Large intestine (tissue), 3 donors: Measurements from ENCODE around the gene DIAPH1. TPM values are rescaled to one million over a fixed set of nuclear protein-coding genes. Genes with fewer than 3 reads are reported as not detected.
A peak's percentile ranks its signal among the peaks of the same experiment; 100 is the strongest.

ENCODE experiments used
- DNase-seq, 2 donors: peaks; one replicate each; pipeline versions ENCODE4 v3.0.0 to v3.0.0-alpha.2; 2013
- H3K27ac ChIP-seq: one replicate; pipeline ENCODE4 v1.5.1; 2013; ENCODE audit warnings: low read length
- H3K27me3 ChIP-seq: 2 replicates; pipeline ENCODE4 v1.6.1; 2013; ENCODE audit warnings: low read length; ENCODE audit not compliant: control insufficient read depth, insufficient read depth
- H3K36me3 ChIP-seq: 2 replicates; pipeline ENCODE4 v1.6.1; 2013; ENCODE audit warnings: low read length; ENCODE audit not compliant: control insufficient read depth, insufficient read depth
- H3K4me1 ChIP-seq: one replicate; pipeline ENCODE4 v1.6.1; 2013; ENCODE audit warnings: low read length; ENCODE audit not compliant: control insufficient read depth, insufficient read depth
- H3K4me3 ChIP-seq: one replicate; pipeline ENCODE4 v1.5.1; 2013; ENCODE audit warnings: low read length
- H3K9me3 ChIP-seq: one replicate; pipeline ENCODE4 v1.6.1; 2013; ENCODE audit warnings: mild to moderate bottlenecking, low read depth, low read length, moderate library complexity; ENCODE audit not compliant: control insufficient read depth
- WGBS: methylation state at CpG from one replicate; pipeline ENCODE4 v1.1.5; 2013; ENCODE audit warnings: low lambda C conversion rate; ENCODE audit not compliant: insufficient coverage; 5-methylcytosine and 5-hydroxymethylcytosine counted together
- polyA plus RNA-seq: library from polyadenylated mRNA; unstranded; fragments of 120-200 nt; gene quantifications from one replicate; pipeline ENCODE4 v1.2.1, GENCODE V29; 2013

The DIAPH1 gene
- polyA plus RNA-seq, 1 donor = 89.4 TPM

DNA sequence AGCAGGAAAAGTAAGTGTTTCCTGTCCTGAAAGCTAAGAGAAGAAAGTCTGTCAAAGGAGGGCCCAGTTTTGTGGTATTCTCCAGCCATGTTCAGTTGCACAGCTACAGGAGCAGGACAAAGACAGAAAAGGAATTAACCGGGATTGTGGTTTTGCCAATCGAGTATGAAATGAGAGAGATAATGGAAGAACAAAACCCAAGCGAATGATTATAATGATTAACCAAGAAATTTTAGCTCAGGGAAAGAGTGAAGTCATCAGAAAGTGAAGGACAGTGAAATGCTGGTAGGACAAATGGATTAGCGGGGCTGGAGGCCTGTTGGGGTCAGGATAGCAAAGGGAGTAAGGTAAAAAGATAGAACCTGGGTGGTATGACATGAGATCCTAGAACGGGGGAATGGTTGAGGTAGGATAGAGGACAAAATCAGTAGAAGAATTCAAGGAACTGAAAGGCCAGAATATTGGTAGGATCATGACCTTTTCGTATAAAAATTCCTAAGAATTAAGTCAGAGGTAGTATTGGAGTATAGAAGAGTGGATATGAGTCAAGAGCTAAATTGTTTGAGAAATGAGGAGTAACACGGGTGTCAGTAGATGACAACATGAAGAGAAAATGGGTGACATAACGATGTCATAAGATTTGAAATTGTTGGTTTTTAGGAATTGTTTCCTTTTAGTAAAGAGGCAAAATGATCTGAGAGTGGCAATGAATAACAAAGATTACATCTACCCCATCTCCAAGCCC, 52.8 kb downstream of the DIAPH1 start:
- 98% methylated on average over 8 of the region's 8 CpGs for WGBS
- Histone ChIP-seq H3K4me3 (no peak overlapping the region), H3K9me3 (no peaks in the 10 kb centered on the region), H3K27me3 (no peaks in the 10 kb centered on the region), H3K4me1 (no peaks in the 10 kb centered on the region), H3K27ac (no peak overlapping the region), H3K36me3 (peaks cover 57% of the 10 kb centered on the region)
- DNase-seq = no peak

DNA sequence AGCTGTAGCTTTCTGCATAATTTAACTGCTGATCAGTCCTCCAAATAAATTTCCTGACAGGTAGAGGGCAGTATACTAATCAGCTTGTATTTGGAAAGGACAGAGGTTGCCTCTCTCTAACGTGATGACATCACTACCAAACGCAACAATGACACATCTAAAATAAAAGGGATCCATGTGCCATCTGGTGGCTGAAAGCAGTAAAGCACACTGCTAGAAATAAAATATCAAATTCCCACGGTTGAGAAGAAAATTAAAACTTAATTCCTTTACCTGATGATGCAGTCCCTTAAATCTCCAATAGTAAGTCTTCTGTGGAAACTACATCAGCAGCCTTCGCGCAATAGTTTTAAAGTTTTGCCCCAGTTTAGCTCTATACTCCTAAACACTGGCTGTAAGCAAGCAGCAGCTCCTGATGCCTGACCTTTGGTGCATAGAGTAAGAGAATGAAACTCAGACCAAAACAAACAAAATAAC, 54.5 kb downstream of the DIAPH1 start:
- peaks cover 2% of the 10 kb centered on the region for H3K4me1 ChIP-seq
- H3K27me3 ChIP-seq = no peaks in the 10 kb centered on the region
- H3K36me3 ChIP-seq = peaks cover 50% of the 10 kb centered on the region
- no peaks in the 10 kb centered on the region for H3K9me3 ChIP-seq
- DNase-seq = peak; percentile 82 to 83
- H3K4me3 ChIP-seq = no peak overlapping the region
- no CpG with 5 or more reads among the region's 5 CpGs for WGBS
- H3K27ac ChIP-seq = no peak overlapping the region

- Histone ChIP-seq H3K36me3 (peaks cover 32% of the 10 kb centered on the region), H3K27me3 (no peaks in the 10 kb centered on the region), H3K4me3 (no peak overlapping the region), H3K27ac (peak overlapping the region; percentile 85), H3K9me3 (no peaks in the 10 kb centered on the region), H3K4me1 (peaks cover 2% of the 10 kb centered on the region)
- WGBS = 30% methylated on average over 2 of the region's 9 CpGs
- DNase-seq = peak; percentile 80 to 86
Measured at GRCh38 chr5:141560725-141561483, 57.9 kb downstream of the DIAPH1 start.

DNA sequence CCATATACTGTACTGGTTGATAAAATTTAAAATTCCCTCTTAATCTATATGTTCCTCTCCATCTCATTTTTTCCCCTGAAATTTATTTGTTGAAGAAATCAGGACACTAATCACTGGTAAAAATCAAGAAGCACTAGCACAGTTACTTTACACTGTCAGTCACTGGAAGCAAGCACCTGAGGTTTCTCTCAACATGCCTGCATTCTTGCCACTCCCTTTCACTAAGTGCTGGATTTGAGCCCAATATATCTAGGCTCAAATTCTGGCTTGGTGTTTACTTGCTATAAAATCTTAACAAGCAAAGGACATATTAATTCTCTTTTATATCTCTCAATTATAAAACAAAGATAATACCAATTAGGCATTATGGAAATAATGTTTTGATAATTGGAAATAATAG, 58.6 kb downstream of the DIAPH1 start:
- no peak overlapping the region for H3K4me3 ChIP-seq
- H3K27ac ChIP-seq = peak overlapping the region; percentile 85
- H3K36me3 ChIP-seq = peaks cover 32% of the 10 kb centered on the region
- DNase-seq = peak in 1 of 2 donors; percentile 9
- no peaks in the 10 kb centered on the region for H3K27me3 ChIP-seq
- H3K4me1 ChIP-seq = peaks cover 2% of the 10 kb centered on the region
- no peaks in the 10 kb centered on the region for H3K9me3 ChIP-seq

DNA sequence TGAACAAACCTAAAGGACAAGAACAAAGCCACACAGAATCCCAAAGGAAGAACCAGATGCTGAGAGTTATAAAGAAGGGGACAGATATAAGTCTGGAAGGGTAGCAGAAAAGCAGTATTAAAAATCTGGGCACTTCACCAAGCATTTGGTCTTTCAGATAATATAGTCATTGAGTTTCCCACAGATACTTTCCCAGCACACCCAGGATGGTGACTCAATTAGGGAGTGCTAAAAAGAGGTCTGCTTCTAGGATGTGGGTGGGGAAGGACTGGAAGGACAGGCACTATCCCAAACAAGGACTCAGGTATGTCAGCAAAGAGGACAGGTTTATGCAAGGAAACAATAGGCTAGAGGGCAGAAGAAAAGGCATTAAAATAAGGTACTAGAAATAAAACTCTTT, 59.3 kb downstream of the DIAPH1 start:
- H3K27me3 ChIP-seq = no peaks in the 10 kb centered on the region
- no peak overlapping the region for H3K4me3 ChIP-seq
- DNase-seq = no peak
- no peaks in the 10 kb centered on the region for H3K9me3 ChIP-seq
- H3K4me1 ChIP-seq = peaks cover 2% of the 10 kb centered on the region
- H3K27ac ChIP-seq = peak overlapping the region; percentile 85
- H3K36me3 ChIP-seq = peaks cover 32% of the 10 kb centered on the region

GRCh38 chr5:141558150-141558549, 60.6 kb downstream of the DIAPH1 start:
- peaks cover 2% of the 10 kb centered on the region for H3K4me1 ChIP-seq
- H3K27me3 ChIP-seq = no peaks in the 10 kb centered on the region
- H3K27ac ChIP-seq = no peak overlapping the region
- no peak overlapping the region for H3K4me3 ChIP-seq
- H3K9me3 ChIP-seq = no peaks in the 10 kb centered on the region
- no CpG with 5 or more reads among the region's 6 CpGs for WGBS
- DNase-seq = no peak
- H3K36me3 ChIP-seq = peaks cover 24% of the 10 kb centered on the region

DNA sequence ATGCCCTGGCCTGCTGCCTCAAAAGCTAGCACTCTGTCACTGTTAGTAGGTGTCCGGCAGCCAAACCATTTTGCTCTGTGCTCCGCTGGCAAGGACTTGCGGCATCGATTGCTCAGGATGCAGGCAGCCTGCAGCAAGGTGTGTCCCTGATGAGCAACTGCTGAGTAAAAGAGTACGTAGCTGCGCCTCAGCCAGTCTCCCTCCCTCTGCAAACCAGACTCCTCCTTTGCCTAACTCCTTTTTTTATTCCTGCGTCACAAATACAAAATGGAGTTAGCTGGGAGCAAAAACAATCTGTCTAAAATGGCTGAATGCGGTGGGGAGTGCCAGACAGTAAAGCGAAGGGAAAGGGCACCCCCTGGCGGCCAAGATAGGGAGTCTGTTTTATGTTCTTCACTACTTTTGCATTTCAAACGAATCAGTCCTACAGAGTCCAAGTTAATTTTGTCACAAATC, 61.1 kb downstream of the DIAPH1 start:
- Histone ChIP-seq H3K4me3 (no peak overlapping the region), H3K4me1 (peaks cover 2% of the 10 kb centered on the region), H3K27me3 (no peaks in the 10 kb centered on the region), H3K27ac (peak overlapping the region; percentile 55), H3K36me3 (peaks cover 20% of the 10 kb centered on the region), H3K9me3 (no peaks in the 10 kb centered on the region)
- 34% methylated on average over 4 of the region's 11 CpGs for WGBS
- DNase-seq = peak; percentile 73 to 80

GRCh38 chr5:141547921-141548320, 70.9 kb downstream of the DIAPH1 start:
- no peak for DNase-seq
- WGBS = no CpG with 5 or more reads among the region's 5 CpGs
- peaks cover 28% of the 10 kb centered on the region for H3K9me3 ChIP-seq
- H3K27me3 ChIP-seq = no peaks in the 10 kb centered on the region
- no peak overlapping the region for H3K27ac ChIP-seq
- peaks cover 41% of the 10 kb centered on the region for H3K36me3 ChIP-seq
- no peaks in the 10 kb centered on the region for H3K4me1 ChIP-seq
- no peak overlapping the region for H3K4me3 ChIP-seq

GRCh38 chr5:141547488-141547887, 71.3 kb downstream of the DIAPH1 start:
- WGBS = no CpG with 5 or more reads among the region's 1 CpG
- Histone ChIP-seq H3K4me3 (no peak overlapping the region), H3K27me3 (no peaks in the 10 kb centered on the region), H3K4me1 (no peaks in the 10 kb centered on the region), H3K9me3 (peaks cover 28% of the 10 kb centered on the region), H3K27ac (no peak overlapping the region), H3K36me3 (peaks cover 41% of the 10 kb centered on the region)
- DNase-seq = no peak

- no CpG with 5 or more reads among the region's 2 CpGs for WGBS
- H3K4me1 ChIP-seq = no peaks in the 10 kb centered on the region
- peaks cover 19% of the 10 kb centered on the region for H3K9me3 ChIP-seq
- peaks cover 21% of the 10 kb centered on the region for H3K36me3 ChIP-seq
- no peak for DNase-seq
- no peaks in the 10 kb centered on the region for H3K27me3 ChIP-seq
- H3K4me3 ChIP-seq = no peak overlapping the region
- H3K27ac ChIP-seq = no peak overlapping the region
Measured at GRCh38 chr5:141543053-141543452, 75.7 kb downstream of the DIAPH1 start.
